Endodermal cell (in vitro differentiated cells): ENCODE results near the gene MAP3K6. TPM values are rescaled to one million over a fixed set of nuclear protein-coding genes. Genes with fewer than 3 reads are reported as not detected.

Experiments
- DNase-seq: peaks from one replicate; pipeline ENCODE4 v3.0.0-alpha.2; 2017
- H3K27ac ChIP-seq: 2 replicates; pipeline ENCODE4 v1.5.1; 2013; ENCODE audit warnings: mild to moderate bottlenecking, low read depth, low read length, moderate library complexity
- H3K27me3 ChIP-seq: 2 replicates; pipeline ENCODE4 v1.6.1; 2013; ENCODE audit warnings: mild to moderate bottlenecking, low read length, moderate library complexity; ENCODE audit not compliant: insufficient read depth, control insufficient read depth, poor library complexity, severe bottlenecking
- H3K36me3 ChIP-seq: 2 replicates; pipeline ENCODE4 v1.7.0; 2013; ENCODE audit warnings: mild to moderate bottlenecking, low read length, moderate library complexity; ENCODE audit not compliant: control insufficient read depth, insufficient read depth
- H3K4me1 ChIP-seq: one replicate; pipeline ENCODE4 v1.7.0; 2013; ENCODE audit warnings: low read length; ENCODE audit not compliant: control insufficient read depth, insufficient read depth
- H3K4me3 ChIP-seq: 2 replicates; pipeline ENCODE4 v1.5.1; 2013; ENCODE audit warnings: mild to moderate bottlenecking, low read length, moderate library complexity
- H3K9ac ChIP-seq: 2 replicates; pipeline ENCODE4 v1.6.1; 2013; ENCODE audit warnings: mild to moderate bottlenecking, low read length, moderate library complexity; ENCODE audit not compliant: poor library complexity, severe bottlenecking; ENCODE audit errors: extremely low read depth
- H3K9me3 ChIP-seq: 2 replicates; pipeline ENCODE4 v1.6.1; 2013; ENCODE audit warnings: mild to moderate bottlenecking, low read length, moderate library complexity; ENCODE audit not compliant: control insufficient read depth
- H3K27ac Mint-ChIP-seq: 2 replicates; pipeline ENCODE4 v1.8.0; 2020; ENCODE audit warnings: mixed read lengths
- H3K27me3 Mint-ChIP-seq: 2 replicates; pipeline ENCODE4 v1.8.0; 2021; ENCODE audit warnings: mild to moderate bottlenecking, mixed read lengths; ENCODE audit not compliant: insufficient read depth
- H3K36me3 Mint-ChIP-seq: 2 replicates; pipeline ENCODE4 v1.8.0; 2020; ENCODE audit warnings: low read depth, mixed read lengths
- H3K4me1 Mint-ChIP-seq: 2 replicates; pipeline ENCODE4 v1.8.0; 2020; ENCODE audit warnings: mixed read lengths
- H3K4me3 Mint-ChIP-seq: 2 replicates; pipeline ENCODE4 v1.8.0; 2020; ENCODE audit warnings: mild to moderate bottlenecking, moderate library complexity, mixed read lengths
- H3K9me3 Mint-ChIP-seq: 2 replicates; pipeline ENCODE4 v1.8.0; 2020; ENCODE audit warnings: mild to moderate bottlenecking, mixed read lengths
- WGBS, 2 experiments: methylation state at CpG; one replicate each; pipeline versions ENCODE4 v1.1.5 to v1.1.7; 2013; ENCODE audit warnings: missing lambda C conversion rate in 2 of 2, mixed read lengths in 1 of 2; ENCODE audit not compliant: insufficient coverage in 1 of 2, insufficient read length in 1 of 2; 5-methylcytosine and 5-hydroxymethylcytosine counted together
- total RNA-seq, 2 donors: library from RNA; stranded (reverse); fragmentation: NEBNext Ultra II Directional in 1 of 2; extraction: Animal tissue kit (Norgen Biotek cat#: 25700) in 1 of 2; gene quantifications; 2 replicates in 1 of 2; 3 replicates in 1 of 2; pipeline ENCODE4 v1.2.1, GENCODE V29; 2021
- TF ChIP-seq, protein P1 (sequence below): fragments of 200-600 bp; sonication (generic); conservative IDR thresholded peaks from 2 replicates; pipeline ENCODE4 v1.5.0; 2021; ENCODE audit warnings: antibody characterized with exemption, mild to moderate bottlenecking

Gene MAP3K6
- total RNA-seq, 2 donors from 2014 or later, result 6.6 to 11.5 TPM

DNA sequence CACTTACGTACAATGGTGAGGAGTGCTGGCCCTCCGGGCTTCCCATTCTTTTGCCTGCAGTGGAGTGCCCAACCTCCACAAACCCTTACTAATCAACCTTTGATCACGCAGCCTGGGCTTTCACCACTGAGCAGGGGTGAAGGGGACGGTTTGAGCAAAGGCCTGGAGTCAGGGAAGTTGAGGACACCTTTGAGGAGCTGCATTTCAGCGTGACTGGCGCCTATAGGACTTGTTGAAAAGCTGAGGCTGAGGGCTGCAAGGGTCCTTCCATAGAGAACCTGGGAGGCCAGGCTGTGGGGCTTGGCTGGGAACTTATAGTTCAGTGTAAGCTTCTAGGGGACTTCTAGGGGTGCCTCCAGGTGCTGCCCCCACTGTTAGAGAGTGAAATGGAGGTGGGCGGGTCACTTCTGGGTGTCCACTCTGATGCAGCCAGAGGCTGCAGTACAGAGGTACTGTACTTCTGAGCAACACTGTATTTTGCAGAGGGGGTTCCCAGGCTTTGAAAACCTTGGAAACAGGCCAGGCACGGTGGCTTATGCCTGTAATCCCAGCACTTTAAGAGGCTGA, 15.1 kb downstream of the MAP3K6 start:
- TF ChIP-seq, protein P1, sequence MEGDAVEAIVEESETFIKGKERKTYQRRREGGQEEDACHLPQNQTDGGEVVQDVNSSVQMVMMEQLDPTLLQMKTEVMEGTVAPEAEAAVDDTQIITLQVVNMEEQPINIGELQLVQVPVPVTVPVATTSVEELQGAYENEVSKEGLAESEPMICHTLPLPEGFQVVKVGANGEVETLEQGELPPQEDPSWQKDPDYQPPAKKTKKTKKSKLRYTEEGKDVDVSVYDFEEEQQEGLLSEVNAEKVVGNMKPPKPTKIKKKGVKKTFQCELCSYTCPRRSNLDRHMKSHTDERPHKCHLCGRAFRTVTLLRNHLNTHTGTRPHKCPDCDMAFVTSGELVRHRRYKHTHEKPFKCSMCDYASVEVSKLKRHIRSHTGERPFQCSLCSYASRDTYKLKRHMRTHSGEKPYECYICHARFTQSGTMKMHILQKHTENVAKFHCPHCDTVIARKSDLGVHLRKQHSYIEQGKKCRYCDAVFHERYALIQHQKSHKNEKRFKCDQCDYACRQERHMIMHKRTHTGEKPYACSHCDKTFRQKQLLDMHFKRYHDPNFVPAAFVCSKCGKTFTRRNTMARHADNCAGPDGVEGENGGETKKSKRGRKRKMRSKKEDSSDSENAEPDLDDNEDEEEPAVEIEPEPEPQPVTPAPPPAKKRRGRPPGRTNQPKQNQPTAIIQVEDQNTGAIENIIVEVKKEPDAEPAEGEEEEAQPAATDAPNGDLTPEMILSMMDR, result no peak
- peak overlapping the region; percentile 2 for H3K9ac ChIP-seq
- peak overlapping the region; percentile 60 for H3K4me3 Mint-ChIP-seq
- no peaks in the 10 kb centered on the region for H3K9me3 ChIP-seq
- H3K4me1 ChIP-seq, result no peaks in the 10 kb centered on the region
- peaks cover 16% of the 10 kb centered on the region for H3K27me3 ChIP-seq
- DNase-seq, result no peak
- H3K36me3 Mint-ChIP-seq, result peaks cover 7% of the 10 kb centered on the region
- H3K4me1 Mint-ChIP-seq, result no peaks in the 10 kb centered on the region
- 35 to 43% methylated on average over 5 to 8 of the region's 8 CpGs for WGBS, 2 experiments
- H3K27me3 Mint-ChIP-seq, result peaks cover 11% of the 10 kb centered on the region
- peak overlapping the region; percentile 73 for H3K4me3 ChIP-seq
- H3K9me3 Mint-ChIP-seq, result peaks cover 5% of the 10 kb centered on the region
- no peak overlapping the region for H3K27ac ChIP-seq
- peak overlapping the region; percentile 13 for H3K27ac Mint-ChIP-seq
- no peaks in the 10 kb centered on the region for H3K36me3 ChIP-seq

DNA sequence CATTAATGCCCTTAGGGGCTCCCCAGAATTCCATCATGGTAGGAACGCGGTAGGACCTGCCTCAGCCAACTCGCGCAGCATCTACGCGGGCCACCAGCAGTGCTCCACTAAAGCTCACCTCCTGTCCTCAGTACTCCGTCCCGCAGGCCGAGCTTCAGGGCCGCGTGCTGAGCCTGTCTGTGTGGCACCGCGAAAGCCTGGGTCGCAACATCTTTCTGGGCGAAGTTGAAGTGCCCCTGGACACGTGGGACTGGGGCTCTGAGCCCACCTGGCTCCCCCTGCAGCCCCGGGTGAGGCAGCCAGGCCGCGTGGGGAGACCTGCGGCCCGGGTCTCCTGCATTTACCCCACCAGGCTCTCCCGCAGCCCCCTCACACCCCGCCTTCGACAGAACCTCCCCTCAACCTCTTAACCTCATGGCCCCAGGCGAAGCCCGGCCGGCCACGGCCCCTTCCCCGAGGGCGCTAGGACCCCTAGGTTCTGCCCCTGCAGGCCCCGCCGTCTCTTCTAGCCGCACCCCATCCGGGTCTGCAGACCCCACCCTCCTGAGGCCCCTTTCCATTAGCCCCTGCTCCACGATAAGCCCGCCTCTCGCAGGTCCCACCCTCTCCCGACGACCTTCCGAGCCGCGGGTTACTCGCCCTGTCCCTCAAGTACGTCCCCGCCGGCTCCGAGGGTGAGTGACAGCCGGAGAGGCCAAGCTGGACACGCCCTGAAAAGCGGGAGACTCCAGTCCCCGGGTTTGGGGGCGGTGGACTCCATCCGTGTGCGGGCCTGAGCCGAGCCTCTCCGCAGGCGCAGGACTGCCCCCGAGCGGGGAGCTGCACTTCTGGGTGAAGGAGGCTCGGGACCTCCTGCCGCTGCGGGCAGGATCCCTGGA, 15.9 kb downstream of the MAP3K6 start:
- TF ChIP-seq, protein P1, result peak; percentile 46
- Mint-ChIP-seq H3K4me1 (no peaks in the 10 kb centered on the region), H3K36me3 (peaks cover 7% of the 10 kb centered on the region), H3K4me3 (peak overlapping the region; percentile 60), H3K9me3 (peaks cover 5% of the 10 kb centered on the region), H3K27ac (no peak overlapping the region), H3K27me3 (peaks cover 11% of the 10 kb centered on the region)
- H3K27me3 ChIP-seq, result peaks cover 16% of the 10 kb centered on the region
- no peaks in the 10 kb centered on the region for H3K4me1 ChIP-seq
- WGBS, 2 experiments, result 11 to 14% methylated on average over 24 to 62 of the region's 62 CpGs
- H3K4me3 ChIP-seq, result peak overlapping the region; percentile 73
- no peaks in the 10 kb centered on the region for H3K36me3 ChIP-seq
- H3K9ac ChIP-seq, result peak overlapping the region; percentile 2
- H3K9me3 ChIP-seq, result no peaks in the 10 kb centered on the region
- peak; percentile 99 for DNase-seq
- H3K27ac ChIP-seq, result no peak overlapping the region

DNA sequence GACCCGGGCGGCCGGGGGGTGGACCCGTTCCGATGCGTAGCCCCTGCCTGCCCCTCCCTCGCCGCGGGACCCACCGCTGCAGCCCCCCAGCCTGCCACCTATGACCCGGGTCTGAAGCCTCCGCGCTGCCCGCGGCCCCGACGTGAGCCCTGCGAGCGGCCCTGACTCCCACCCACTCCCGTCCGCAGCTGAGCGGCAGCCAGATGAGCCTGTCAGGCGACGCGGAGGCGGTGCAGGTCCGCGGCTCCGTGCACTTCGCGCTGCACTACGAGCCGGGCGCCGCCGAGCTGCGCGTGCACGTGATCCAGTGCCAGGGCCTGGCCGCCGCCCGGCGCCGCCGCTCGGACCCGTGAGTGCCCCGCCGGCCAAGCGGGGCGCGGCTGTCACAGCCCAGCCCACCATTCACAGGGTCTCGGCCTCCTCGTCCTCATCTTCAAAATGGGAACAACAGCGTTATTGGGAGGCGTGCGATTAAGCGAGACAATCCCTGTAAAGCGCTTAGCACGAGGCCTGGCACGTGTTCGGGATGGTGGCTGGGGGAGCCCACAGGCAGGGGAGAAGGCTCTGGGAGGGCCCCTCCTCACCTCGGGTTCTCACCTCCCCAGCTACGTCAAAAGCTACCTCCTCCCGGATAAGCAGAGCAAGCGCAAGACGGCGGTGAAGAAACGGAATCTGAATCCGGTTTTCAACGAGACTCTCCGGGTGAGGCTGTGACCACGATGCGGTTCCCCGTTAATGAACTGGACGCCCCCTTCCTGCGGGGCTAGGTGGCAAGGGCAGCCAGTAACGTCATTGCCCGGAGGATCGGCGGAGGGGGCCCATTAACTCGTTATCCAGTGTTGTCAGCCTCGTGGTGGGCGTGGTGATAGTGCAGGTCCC, 16.7 kb downstream of the MAP3K6 start:
- peak; percentile 94 for DNase-seq
- Mint-ChIP-seq H3K9me3 (peaks cover 5% of the 10 kb centered on the region), H3K27ac (no peak overlapping the region), H3K27me3 (peaks cover 11% of the 10 kb centered on the region), H3K4me1 (no peaks in the 10 kb centered on the region), H3K36me3 (peaks cover 4% of the 10 kb centered on the region), H3K4me3 (peak overlapping the region; percentile 60)
- TF ChIP-seq, protein P1, result no peak
- peaks cover 16% of the 10 kb centered on the region for H3K27me3 ChIP-seq
- no peak overlapping the region for H3K9ac ChIP-seq
- H3K4me3 ChIP-seq, result peak overlapping the region; percentile 73
- no peaks in the 10 kb centered on the region for H3K4me1 ChIP-seq
- H3K9me3 ChIP-seq, result no peaks in the 10 kb centered on the region
- H3K27ac ChIP-seq, result no peak overlapping the region
- 16 to 31% methylated on average over 40 to 84 of the region's 84 CpGs for WGBS, 2 experiments
- H3K36me3 ChIP-seq, result no peaks in the 10 kb centered on the region
